ENCODE results near the gene PHF2.

GRCh38 chr9:93683331-93684134 is 107.1 kb downstream of the PHF2 start:
- TF ChIP-seq ZSCAN18 (CRISPR knock-in tag; IDR thresholded peaks at IDR 0.05) (no peak), ATF2 (CRISPR knock-in tag; IDR thresholded peaks at IDR 0.05; ENCODE audit: borderline replicate concordance, low read depth) (no peak), CREM (CRISPR knock-in tag; IDR thresholded peaks at IDR 0.05) (no peak), E2F5 (CRISPR knock-in tag; IDR thresholded peaks at IDR 0.05) (no peak), NR2C2 (CRISPR knock-in tag; IDR thresholded peaks at IDR 0.05) (no peak), CTCF (IDR thresholded peaks at IDR 0.05) (no peak), ARID4B (CRISPR knock-in tag; IDR thresholded peaks at IDR 0.05; ENCODE audit: borderline replicate concordance) (no peak), CBFB (CRISPR knock-in tag; IDR thresholded peaks at IDR 0.05; ENCODE audit: low read depth) (no peak), ATF3 (CRISPR knock-in tag; conservative IDR thresholded peaks at IDR 0.05) (no peak), ESRRA (CRISPR knock-in tag; IDR thresholded peaks at IDR 0.05; ENCODE audit: borderline replicate concordance) (no peak), MAX (CRISPR knock-in tag; IDR thresholded peaks at IDR 0.05) (no peak), IRF2 (CRISPR knock-in tag; IDR thresholded peaks at IDR 0.05; ENCODE audit: borderline replicate concordance, low read depth) (no peak), ATF6 (CRISPR knock-in tag; IDR thresholded peaks at IDR 0.05) (no peak)
